Ecto neural progenitor cell (in vitro differentiated cells): ENCODE measurements around the gene NPDC1.
"Not testable (repeated sequence)": the region's sequence is repeated elsewhere in the genome, so short reads cannot be mapped to it uniquely, and the experiment has no call there.

Experiments
- DNase-seq: peaks from one replicate; pipeline ENCODE4 v3.0.0-alpha.2; 2018; ENCODE audit warnings: low spot score

The NPDC1 gene

GRCh38 chr9:137040568-137040967 is 5.4 kb downstream of the NPDC1 start:
- DNase-seq = no peak

- DNase-seq = no peak
These were observed 6.2 kb downstream of the NPDC1 start for GRCh38 chr9:137039611-137040366.

- DNase-seq = no peak
These were observed 7.1 kb downstream of the NPDC1 start for GRCh38 chr9:137038916-137039315.

DNA sequence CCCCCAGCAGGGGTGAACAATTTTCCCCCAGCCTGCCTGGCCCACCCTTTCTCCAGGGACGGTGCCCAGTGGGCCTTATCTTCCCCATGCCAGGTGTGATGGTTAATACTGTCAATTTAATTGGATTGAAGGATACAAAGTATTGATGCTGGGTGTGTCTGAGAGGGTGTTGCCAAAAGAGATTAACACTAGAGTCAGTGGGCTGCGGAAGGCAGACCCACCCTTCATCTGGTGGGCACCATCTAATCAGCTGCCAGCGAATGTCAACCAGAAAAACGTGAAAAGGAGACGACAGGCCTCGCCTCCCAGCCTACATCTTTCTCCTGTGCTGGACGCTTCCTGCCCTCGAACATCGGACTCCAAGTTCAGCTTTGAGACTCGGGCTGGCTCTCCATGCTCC is 8.5 kb downstream of the NPDC1 start:
- no peak for DNase-seq

DNA sequence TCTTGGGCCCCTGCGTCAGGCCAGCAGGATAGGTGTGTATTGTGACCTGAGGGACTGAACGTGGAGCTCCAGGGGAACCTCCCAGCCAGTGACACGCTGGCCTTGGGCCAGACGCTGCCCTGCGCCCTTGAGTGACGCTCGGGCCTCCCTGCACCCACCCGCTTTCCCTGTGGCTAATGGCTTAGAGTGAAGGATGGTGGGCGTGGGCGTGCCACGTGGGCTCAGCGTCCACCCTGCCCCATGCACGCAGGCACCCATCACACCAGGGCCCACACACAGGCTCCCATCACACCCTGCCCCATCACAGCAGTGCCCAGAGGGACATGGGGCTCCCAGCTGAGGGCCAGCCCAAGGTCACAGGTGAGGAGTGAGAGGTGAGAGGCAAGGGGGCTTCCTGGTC is 8.9 kb downstream of the NPDC1 start:
- DNase-seq = no peak

- DNase-seq = no peak
These were observed 10.0 kb downstream of the NPDC1 start for GRCh38 chr9:137035937-137036336.

DNA sequence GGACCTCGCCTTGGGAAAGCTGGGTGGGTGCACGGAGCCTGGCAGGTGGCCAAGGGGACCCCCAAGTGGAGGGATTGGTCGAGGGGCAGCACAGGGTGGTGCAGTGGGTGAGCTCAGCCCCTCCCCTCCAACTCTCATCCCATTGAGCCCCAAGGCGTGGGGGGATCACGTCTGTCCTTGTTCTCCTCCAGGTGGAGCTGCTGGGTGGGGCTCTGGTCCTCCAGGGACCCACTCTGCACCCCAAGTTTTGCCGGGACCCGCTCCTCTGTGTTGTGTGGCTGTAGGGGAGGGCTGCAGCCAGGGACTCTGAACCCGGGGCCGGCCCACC is 10.5 kb downstream of the NPDC1 start:
- DNase-seq = peak; percentile 62

- peak; percentile 90 for DNase-seq
These were observed 11.1 kb downstream of the NPDC1 start for GRCh38 chr9:137034709-137035506.

DNA sequence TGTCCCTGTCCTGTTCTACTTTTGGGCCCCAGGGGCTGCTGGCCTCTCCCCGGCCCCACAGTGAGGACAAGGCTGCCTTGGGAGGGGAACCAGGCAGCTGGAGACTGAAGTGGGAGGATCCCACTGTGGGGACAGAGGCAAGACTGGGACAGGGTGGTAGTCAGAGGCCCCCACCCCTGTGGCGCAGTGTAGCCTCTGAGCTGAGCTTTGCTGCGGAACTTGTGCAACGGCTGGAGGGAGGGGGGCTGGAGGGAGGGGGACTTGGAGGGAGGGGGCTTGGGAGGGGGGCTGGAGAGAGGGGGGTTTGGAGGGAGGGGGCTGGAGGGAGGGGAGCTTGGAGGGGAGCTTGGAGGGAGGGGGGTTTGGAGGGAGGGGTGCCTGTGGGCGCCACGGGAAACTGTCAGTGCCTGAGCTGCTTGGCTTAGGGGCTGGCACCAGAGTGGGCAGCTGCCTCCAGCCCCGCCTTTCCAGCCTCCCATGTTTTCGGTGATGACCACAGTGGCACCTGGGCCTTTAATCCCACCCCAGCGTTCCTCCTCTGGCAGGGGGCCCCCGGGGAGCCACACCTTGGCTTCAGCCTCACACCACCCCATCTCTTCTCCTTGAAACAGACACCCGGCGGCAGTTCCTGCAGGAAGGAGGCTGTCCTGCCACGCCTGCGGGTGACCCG is 11.8 kb downstream of the NPDC1 start:
- DNase-seq = no peak

- DNase-seq = not testable (repeated sequence)
These were observed 12.5 kb downstream of the NPDC1 start for GRCh38 chr9:137033481-137033880.

DNA sequence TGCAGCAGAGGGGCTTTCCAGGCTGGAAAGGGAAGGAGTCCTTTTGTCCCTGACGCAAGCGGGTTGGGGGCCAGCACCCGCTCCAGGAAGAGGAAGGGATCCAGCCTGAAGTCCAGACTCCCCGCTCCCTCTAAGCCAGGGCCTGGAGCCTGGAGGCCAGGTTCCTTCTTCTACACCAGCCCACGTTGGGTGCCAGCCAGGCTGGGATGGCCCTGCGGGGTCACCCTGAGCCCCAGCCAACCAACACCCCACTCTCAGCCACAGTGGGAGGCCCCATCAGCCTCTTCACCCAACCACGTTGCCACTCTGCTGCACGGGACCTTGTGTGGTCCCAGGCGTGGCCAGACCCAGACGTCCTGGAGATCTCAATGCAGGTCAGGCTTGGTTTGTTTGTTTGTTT is 13.1 kb downstream of the NPDC1 start:
- no peak for DNase-seq

GRCh38 chr9:137031904-137032640 is 13.9 kb downstream of the NPDC1 start, which contains the start of gene FUT7:
Gene FUT7, minus strand, starts transcription at chr9:137032088. Its CDS starts 97 bp downstream, at chr9:137031991.
- DNase-seq = no peak

- no peak for DNase-seq
These were observed 15.1 kb downstream of the NPDC1 start for GRCh38 chr9:137030538-137031527.

DNA sequence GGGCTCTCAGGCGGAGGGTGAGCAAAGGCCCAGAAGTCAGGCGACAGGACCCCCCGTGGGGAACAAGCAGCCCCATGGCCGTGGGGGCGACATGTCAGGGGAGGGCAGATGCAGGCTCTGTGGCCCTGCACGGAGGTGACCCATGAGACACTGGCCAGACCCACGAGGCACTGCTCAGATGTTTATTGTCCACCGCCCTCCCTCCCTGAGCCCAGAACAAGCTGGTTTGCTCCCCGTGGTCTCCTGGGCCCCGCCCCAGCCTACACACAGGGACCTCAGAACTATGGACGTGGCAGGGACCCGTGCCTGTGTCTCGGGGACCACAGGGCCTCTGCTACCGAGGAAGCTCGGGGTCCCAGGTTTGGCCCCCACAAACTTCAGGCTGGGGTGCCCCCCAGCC is 16.0 kb downstream of the NPDC1 start:
- DNase-seq = no peak

- peak; percentile 92 for DNase-seq
These were observed 16.7 kb downstream of the NPDC1 start for GRCh38 chr9:137029058-137029936.

DNA sequence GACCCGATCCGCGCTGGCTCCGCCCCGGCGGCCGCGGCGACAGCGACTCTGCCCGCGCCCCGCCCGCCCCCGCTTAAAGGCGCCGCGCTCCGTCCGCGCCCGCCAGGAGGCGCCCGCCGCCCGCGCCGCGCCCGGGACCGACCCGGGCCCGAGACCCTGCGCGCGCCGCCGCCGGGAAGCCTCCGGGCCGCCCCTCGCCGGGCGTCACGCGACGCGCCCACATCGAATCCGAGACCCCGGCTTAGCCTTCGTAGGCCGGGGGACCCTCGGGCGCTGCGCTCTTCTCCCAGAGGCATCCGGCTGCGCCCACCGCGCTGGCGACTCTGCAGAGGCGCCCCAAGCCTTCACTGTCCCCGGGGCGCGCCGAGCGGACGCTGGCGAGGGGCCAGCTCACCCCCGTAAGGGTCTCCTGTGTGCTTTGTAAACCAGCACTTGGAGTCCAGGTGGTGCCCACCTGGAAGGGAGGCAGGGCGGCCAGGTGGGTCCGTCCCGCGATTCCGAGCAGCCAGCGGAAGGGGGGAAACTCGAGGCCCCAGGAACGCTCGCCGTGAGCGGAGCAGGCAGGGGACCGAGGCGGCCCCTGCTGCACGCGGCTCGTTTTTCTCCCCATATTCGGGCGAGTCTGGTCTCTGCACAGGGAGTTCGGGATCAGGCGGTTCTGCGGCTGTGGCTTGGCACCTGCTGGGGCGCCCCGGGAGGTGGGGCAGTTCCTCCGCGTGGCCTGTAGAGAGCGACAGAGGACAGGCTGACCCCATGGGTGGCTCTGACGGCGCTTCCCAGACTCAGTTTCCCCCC is 17.5 kb downstream of the NPDC1 start:
- DNase-seq = peak; percentile 82

- DNase-seq = peak; percentile 71
These were observed 18.4 kb downstream of the NPDC1 start, which contains the start of gene ABCA2 for GRCh38 chr9:137027369-137028262. Gene ABCA2, minus strand, starts transcription at chr9:137028237. Its CDS starts 97 bp downstream, at chr9:137028140.

DNA sequence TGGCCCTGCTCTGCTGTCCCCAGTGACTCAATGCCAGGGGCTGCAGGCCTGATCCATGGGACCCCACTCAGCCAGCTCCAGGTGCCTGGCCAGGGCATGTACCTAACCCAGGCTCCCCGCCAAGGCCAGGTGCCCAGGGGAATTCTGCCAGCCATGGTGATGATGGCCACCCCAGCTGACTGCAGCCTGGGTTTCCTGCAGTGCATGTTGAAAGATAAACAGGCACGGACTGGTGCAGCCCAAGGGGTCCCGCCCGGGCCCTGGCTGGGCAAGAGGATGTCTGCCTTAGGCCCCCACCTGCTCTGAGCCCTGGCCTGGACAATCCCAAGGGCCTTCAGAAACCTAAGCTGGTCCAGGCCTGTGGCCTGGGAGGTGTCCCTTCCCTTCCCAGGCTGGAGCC is 19.1 kb downstream of the NPDC1 start:
- DNase-seq = no peak
